IMR-90 (cell line): ENCODE measurements around the gene AFTPH. TPM values are rescaled to one million over a fixed set of nuclear protein-coding genes. Genes with fewer than 3 reads are reported as not detected.

Experiments
- ATAC-seq: fragments of 200-7000 bp; cut with Tn5 transposase; 2 replicates; pipeline ENCODE4 v1.9.1; 2020; ENCODE audit warnings: low read depth, mild to moderate bottlenecking, moderate library complexity
- BruUV-seq: library from RNA; stranded (reverse); fragments of 400-500 nt; replicated peaks from 2 replicates; lab custom pipeline; 2021; lab: Mats Ljungman, UMichigan
- CTCF ChIA-PET: fragments of 300-600 bp; formaldehyde crosslinking; extraction: SDS; loops from one replicate; lab custom pipeline; 2021; ENCODE audit warnings: antibody characterized with exemption; lab: Yijun Ruan, JAX
- POLR2A ChIA-PET: fragments of 300-600 bp; sonication (Branson Sonifier 250); formaldehyde crosslinking; loops from one replicate; lab custom pipeline; 2022; ENCODE audit warnings: antibody characterized with exemption; ENCODE audit not compliant: unreplicated experiment; lab: Charles Lee
- DNase-seq: peaks from one replicate; pipeline ENCODE4 v3.0.0; 2013
- H2AFZ ChIP-seq: replicated peaks from 2 replicates; pipeline ENCODE3; 2013; ENCODE audit warnings: low read length, mild to moderate bottlenecking; ENCODE audit not compliant: poor library complexity
- H2AK5ac ChIP-seq: 2 replicates; pipeline ENCODE4 v1.6.1; 2013; ENCODE audit warnings: low read depth, low read length, inconsistent platforms
- H2AK9ac ChIP-seq: replicated peaks from 2 replicates; pipeline ENCODE3; 2013; ENCODE audit warnings: mild to moderate bottlenecking, low read depth, low read length, moderate library complexity; ENCODE audit not compliant: poor library complexity
- H2BK120ac ChIP-seq: 2 replicates; pipeline ENCODE4 v1.6.1; 2013; ENCODE audit warnings: low read depth, low read length, inconsistent platforms
- H2BK15ac ChIP-seq: 3 replicates; pipeline ENCODE4 v1.6.1; 2013; ENCODE audit warnings: low read depth, low read length, inconsistent platforms
- H2BK20ac ChIP-seq: 2 replicates; pipeline ENCODE4 v1.6.1; 2013; ENCODE audit warnings: low read depth, mild to moderate bottlenecking, inconsistent platforms, low read length, moderate library complexity
- H2BK5ac ChIP-seq: 2 replicates; pipeline ENCODE4 v1.6.1; 2013; ENCODE audit warnings: mild to moderate bottlenecking, low read depth, low read length, inconsistent platforms; ENCODE audit not compliant: poor library complexity, severe bottlenecking
- H3K14ac ChIP-seq: replicated peaks from 2 replicates; pipeline ENCODE4 v1.6.1; 2013; ENCODE audit warnings: low read depth, low read length, inconsistent platforms
- H3K18ac ChIP-seq: 2 replicates; pipeline ENCODE4 v1.6.1; 2013; ENCODE audit warnings: low read depth, low read length, control low read depth
- H3K23ac ChIP-seq: 2 replicates; pipeline ENCODE4 v1.6.1; 2013; ENCODE audit warnings: low read depth, low read length, inconsistent platforms
- H3K27ac ChIP-seq: 2 replicates; pipeline ENCODE4 v1.5.1; 2013; ENCODE audit warnings: mild to moderate bottlenecking, control low read depth, low read length; ENCODE audit not compliant: insufficient read depth
- H3K27me3 ChIP-seq: 2 replicates; pipeline ENCODE4 v1.6.1; 2013; ENCODE audit warnings: low read length; ENCODE audit not compliant: control insufficient read depth, insufficient read depth
- H3K36me3 ChIP-seq: 2 replicates; pipeline ENCODE4 v1.6.1; 2013; ENCODE audit warnings: low read length, mixed read lengths; ENCODE audit not compliant: control insufficient read depth, insufficient read depth
- H3K4ac ChIP-seq: 2 replicates; pipeline ENCODE4 v1.6.1; 2013; ENCODE audit warnings: low read depth, low read length, inconsistent platforms
- H3K4me1 ChIP-seq: 2 replicates; pipeline ENCODE4 v1.6.1; 2013; ENCODE audit warnings: low read length, mixed read lengths; ENCODE audit not compliant: control insufficient read depth, insufficient read depth
- H3K4me2 ChIP-seq: 2 replicates; pipeline ENCODE4 v1.6.1; 2013; ENCODE audit warnings: low read depth, mild to moderate bottlenecking, control low read depth, low read length, moderate library complexity
- H3K4me3 ChIP-seq: 2 replicates; pipeline ENCODE4 v1.5.1; 2013; ENCODE audit warnings: low read depth, mild to moderate bottlenecking, control low read depth, low read length, moderate library complexity; ENCODE audit not compliant: insufficient read depth
- H3K56ac ChIP-seq: 2 replicates; pipeline ENCODE4 v1.6.1; 2013; ENCODE audit warnings: low read length, inconsistent platforms; ENCODE audit not compliant: insufficient read depth; ENCODE audit errors: extremely low read depth
- H3K79me1 ChIP-seq, 2 experiments: 2 replicates each; pipeline ENCODE4 v1.6.1; 2013; ENCODE audit warnings: low read length in 2 of 2, inconsistent platforms in 1 of 2, low read depth in 1 of 2
- H3K9ac ChIP-seq: 2 replicates; pipeline ENCODE4 v1.6.1; 2013; ENCODE audit warnings: low read depth, low read length, control low read depth
- H3K9me1 ChIP-seq: 2 replicates; pipeline ENCODE4 v1.6.1; 2013; ENCODE audit warnings: low read length, inconsistent platforms; ENCODE audit not compliant: insufficient read depth
- H3K9me3 ChIP-seq: 2 replicates; pipeline ENCODE4 v1.6.1; 2013; ENCODE audit warnings: low read length; ENCODE audit not compliant: control insufficient read depth, insufficient read depth
- H4K20me1 ChIP-seq: 2 replicates; pipeline ENCODE4 v1.6.1; 2013; ENCODE audit warnings: low read length, inconsistent platforms; ENCODE audit not compliant: insufficient read depth
- H4K5ac ChIP-seq: 2 replicates; pipeline ENCODE4 v1.6.1; 2013; ENCODE audit warnings: mild to moderate bottlenecking, low read depth, low read length, control low read depth
- H4K8ac ChIP-seq, 2 experiments: 2 replicates each; pipeline ENCODE4 v1.6.1; 2013; ENCODE audit warnings: low read depth in 2 of 2, low read length in 2 of 2, control low read depth in 1 of 2, inconsistent platforms in 1 of 2
- H4K91ac ChIP-seq: 2 replicates; pipeline ENCODE4 v1.6.1; 2013; ENCODE audit warnings: low read depth, low read length, inconsistent platforms; ENCODE audit not compliant: insufficient read depth
- BHLHE40 ChIP-seq: fragments of 150-350 bp; IDR thresholded peaks from 2 replicates; pipeline ENCODE4 v1.6.1; 2016; ENCODE audit warnings: mild to moderate bottlenecking, low read depth, low read length
- CEBPB ChIP-seq: IDR thresholded peaks from 2 replicates; pipeline ENCODE4 v1.6.1; 2012; ENCODE audit warnings: low read depth, low read length, improper control_type of control experiment
- CTCF ChIP-seq: conservative IDR thresholded peaks from 2 replicates; pipeline ENCODE4 v1.5.1; 2012; ENCODE audit warnings: mild to moderate bottlenecking, low read depth, low read length, improper control_type of control experiment
- FOS ChIP-seq: fragments of 150-350 bp; IDR thresholded peaks from 2 replicates; pipeline ENCODE4 v1.6.1; 2016; ENCODE audit warnings: low read depth, low read length
- MAFK ChIP-seq: IDR thresholded peaks from 2 replicates; pipeline ENCODE4 v1.6.1; 2012; ENCODE audit warnings: low read depth, low read length, improper control_type of control experiment
- MXI1 ChIP-seq: IDR thresholded peaks from 2 replicates; pipeline ENCODE4 v1.6.1; 2012; ENCODE audit warnings: low read depth, mild to moderate bottlenecking, low read length, moderate library complexity, borderline replicate concordance
- RCOR1 ChIP-seq: IDR thresholded peaks from 2 replicates; pipeline ENCODE4 v1.6.1; 2012; ENCODE audit warnings: mild to moderate bottlenecking, low read length, improper control_type of control experiment; ENCODE audit not compliant: insufficient replicate concordance
- RFX5 ChIP-seq: IDR thresholded peaks from 2 replicates; pipeline ENCODE4 v1.8.0; 2012; ENCODE audit warnings: low read depth, mild to moderate bottlenecking, low read length, moderate library complexity
- SMC3 ChIP-seq: fragments of 150-350 bp; IDR thresholded peaks from 2 replicates; pipeline ENCODE4 v1.6.1; 2016; ENCODE audit warnings: low read depth, mild to moderate bottlenecking, antibody characterized with exemption, low read length, moderate library complexity
- USF2 ChIP-seq: fragments of 150-350 bp; IDR thresholded peaks from 2 replicates; pipeline ENCODE4 v1.6.1; 2017; ENCODE audit warnings: mild to moderate bottlenecking, antibody characterized with exemption, low read length, low read depth
- WGBS, 2 experiments: methylation state at CpG; one replicate each; pipeline versions ENCODE4 v1.1.5 to v1.1.7; 2013; ENCODE audit warnings: missing lambda C conversion rate in 2 of 2; ENCODE audit not compliant: insufficient read length in 1 of 2; ENCODE audit errors: extremely low coverage in 2 of 2; 5-methylcytosine and 5-hydroxymethylcytosine counted together
- dilution Hi-C: fragments of 300-500 bp; cut with HindIII; formaldehyde crosslinking; loops from one replicate; pipeline ENCODE4 v1.14.3; 2018; ENCODE audit warnings: low sequenced_read_pairs; ENCODE audit not compliant: unreplicated experiment
- in situ Hi-C: fragments of 300-500 bp; cut with MboI; formaldehyde crosslinking; loops from 3 replicates; pipeline ENCODE4 v1.14.3; 2019; ENCODE audit warnings: low sequenced_read_pairs, inconsistent platforms, mixed read lengths
- intact Hi-C: fragments of 100-400 bp; cut with micrococcal nuclease; formaldehyde crosslinking; loops from 2 replicates; pipeline ENCODE4 v1.10.0; 2022
- polyA plus RNA-seq, 3 experiments: library from polyadenylated mRNA; depleted of rRNA; stranded (reverse); fragments of >200 nt; gene quantifications; 2 replicates each; pipeline ENCODE4 v1.2.3, GENCODE V29; 2012; ENCODE audit warnings: low replicate concordance in 1 of 3
- total RNA-seq: library from RNA; depleted of rRNA; stranded (reverse); fragments of >200 nt; gene quantifications from 2 replicates; pipeline ENCODE4 v1.2.3, GENCODE V29; 2012

Gene AFTPH
- total and polyA plus RNA-seq, 2 of the 4 experiments (the other 2 are of a cell fraction): 9.4 to 19.9 TPM

DNA sequence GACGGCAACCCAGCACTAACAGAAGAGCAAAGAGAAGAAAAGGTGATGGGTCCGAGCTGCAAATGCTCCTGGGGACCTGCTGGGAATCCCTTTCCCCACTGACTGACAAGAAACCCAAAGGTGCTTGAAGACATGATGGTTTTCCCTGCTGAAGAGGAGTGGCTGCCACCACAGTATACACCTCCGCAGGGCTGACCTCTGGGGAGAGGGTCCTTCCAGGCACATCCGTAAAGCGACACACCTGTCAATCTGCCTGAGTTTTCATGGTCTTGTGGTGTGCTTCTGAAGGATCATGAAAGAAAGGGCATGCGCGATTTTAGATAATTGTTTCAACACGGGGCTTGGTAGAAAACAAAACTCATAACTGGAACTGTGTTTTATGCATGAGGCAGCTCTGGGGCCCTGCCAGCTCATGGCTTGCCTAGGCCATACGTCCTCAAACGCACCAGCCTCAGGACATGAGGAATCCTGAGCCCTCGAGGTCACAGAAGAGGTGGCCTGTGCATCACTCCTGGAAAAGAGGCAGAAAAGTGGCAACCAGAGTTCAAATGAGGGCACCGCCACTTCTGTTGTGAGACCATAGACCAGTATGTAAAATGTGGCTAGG lies 77.8 kb downstream of the AFTPH start:
- ATAC-seq: no peak
- dilution Hi-C loops (no loop called here), in situ Hi-C loops (no loop called here), intact Hi-C loops (no loop called here)
- ChIA-PET POLR2A (no interaction called here), CTCF (no interaction called here)
- Histone ChIP-seq H4K20me1 (no peaks in the 10 kb centered on the region), H3K4ac (no peak overlapping the region), H3K27ac (no peak overlapping the region), H2AK9ac (no peak overlapping the region), H3K9me1 (peaks cover 3% of the 10 kb centered on the region), H3K9me3 (peaks cover 4% of the 10 kb centered on the region), H3K18ac (no peak overlapping the region), H3K4me3 (no peak overlapping the region), H3K23ac (no peak overlapping the region), H2BK15ac (no peak overlapping the region), H2BK20ac (no peak overlapping the region), H4K5ac (no peak overlapping the region), H3K56ac (no peak overlapping the region), H3K9ac (no peak overlapping the region), H2BK5ac (no peak overlapping the region), H2AFZ (no peak overlapping the region), H3K27me3 (peaks cover 72% of the 10 kb centered on the region), H3K14ac (no peak overlapping the region), H4K91ac (no peak overlapping the region), H3K79me1 (no peaks in the 10 kb centered on the region), H2AK5ac (no peak overlapping the region), H3K4me1 (no peaks in the 10 kb centered on the region), H4K8ac (no peak overlapping the region), H2BK120ac (no peak overlapping the region), H3K4me2 (no peak overlapping the region), H3K36me3 (no peaks in the 10 kb centered on the region)
- TF ChIP-seq FOS (no peak), SMC3 (no peak), BHLHE40 (no peak), RCOR1 (no peak), USF2 (no peak), RFX5 (no peak), CEBPB (no peak), MAFK (no peak), CTCF (no peak), MXI1 (no peak)
- DNase-seq: no peak
- 82% methylated on average over 10 of the region's 12 CpGs; no CpG with 5 or more reads in 1 of the 2 experiments for WGBS, 2 experiments
- BruUV-seq: no TSS peak
